CD4-positive, alpha-beta T cell treated with Interferon alpha-2 for 1 hour (primary cell): ENCODE data around the gene DLGAP4.

Experiments
- DNase-seq, 2 donors: peaks; one replicate each; pipeline ENCODE4 v3.0.0-alpha.2; 2020 to 2022

The DLGAP4 gene

GRCh38 chr20:36390719-36391415, 84.7 kb downstream of the DLGAP4 start:
- no peak for DNase-seq

DNA sequence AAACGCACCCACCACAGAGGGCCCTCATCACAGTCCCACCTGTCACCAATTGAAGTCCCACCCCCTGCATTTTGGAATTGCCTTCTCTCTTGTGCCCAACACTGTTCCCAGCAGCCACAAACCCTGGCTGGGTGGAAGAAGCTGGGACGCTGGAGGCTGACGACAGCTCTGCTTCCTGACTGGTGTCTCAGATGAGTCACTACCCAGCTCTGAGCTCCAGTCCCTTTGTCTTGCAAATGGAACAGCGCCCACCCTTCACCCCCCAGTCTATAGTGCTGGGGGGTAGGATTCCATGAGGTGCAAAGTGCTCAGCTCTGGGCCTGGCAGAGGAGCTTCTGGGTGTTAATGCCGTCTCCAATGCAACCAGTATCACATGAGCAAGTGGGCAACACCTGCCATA, 85.3 kb downstream of the DLGAP4 start:
- no peak for DNase-seq

DNA sequence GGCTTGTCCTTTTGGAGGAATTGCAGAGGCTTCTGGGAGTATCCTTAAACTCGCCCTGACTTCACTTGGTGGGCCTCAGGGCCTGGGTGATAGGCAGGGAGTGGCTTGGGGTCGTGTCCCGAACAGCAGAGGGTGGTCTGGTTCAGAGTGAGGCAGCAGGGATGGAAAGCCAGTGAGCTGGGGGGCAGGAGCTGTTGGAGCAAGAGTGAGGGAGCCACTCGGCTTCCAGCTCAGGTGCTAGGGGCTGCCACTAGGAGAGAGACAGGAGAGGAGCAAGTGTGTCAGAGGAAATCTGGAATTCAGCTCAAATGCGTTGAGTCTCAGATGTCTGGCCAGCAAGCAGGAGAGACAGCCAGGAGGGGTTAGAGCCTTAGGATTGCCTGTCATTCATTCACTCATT, 85.8 kb downstream of the DLGAP4 start:
- no peak for DNase-seq

DNA sequence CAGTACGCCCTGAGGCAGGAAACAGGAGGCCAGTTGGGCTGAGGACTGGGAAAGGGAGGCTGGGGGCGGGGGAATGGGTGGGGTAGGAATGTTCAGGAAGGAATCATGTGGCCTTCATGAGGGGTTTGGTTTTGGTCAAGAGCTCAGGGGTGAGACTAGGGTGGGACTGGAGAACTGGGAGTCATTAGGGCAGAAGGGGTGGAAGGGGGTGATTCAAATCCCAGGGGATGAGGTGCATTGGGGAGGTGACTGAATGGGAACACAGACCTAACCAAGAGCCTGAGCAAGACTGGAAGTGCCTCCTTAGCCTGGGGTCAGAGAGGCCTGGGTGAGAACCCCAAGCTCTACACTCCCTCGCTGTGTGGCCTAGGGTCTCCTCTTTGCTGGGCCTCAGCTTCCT, 86.8 kb downstream of the DLGAP4 start:
- DNase-seq = no peak

- no peak for DNase-seq
Measured at GRCh38 chr20:36394340-36394965, 88.3 kb downstream of the DLGAP4 start.

DNA sequence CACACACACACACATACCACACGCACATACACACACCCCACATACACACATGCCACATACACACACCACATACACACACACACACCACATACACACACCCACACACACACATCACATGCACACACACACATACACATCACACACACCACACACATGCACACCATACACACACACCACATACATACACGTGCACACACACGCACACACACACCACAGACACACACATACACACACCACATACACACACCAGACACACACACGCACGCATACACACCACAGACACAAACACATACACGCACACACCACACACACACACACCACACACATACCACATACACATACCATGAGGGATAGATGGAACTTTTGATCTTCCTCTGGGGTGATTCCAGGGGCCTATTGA, 90.2 kb downstream of the DLGAP4 start:
- DNase-seq = no peak

- no peak for DNase-seq
Measured at GRCh38 chr20:36396847-36397630, 90.9 kb downstream of the DLGAP4 start.

- DNase-seq = no peak
Measured at GRCh38 chr20:36398515-36398914, 92.4 kb downstream of the DLGAP4 start.

GRCh38 chr20:36399147-36399968, 93.2 kb downstream of the DLGAP4 start:
- DNase-seq = peak in 1 of 2 donors; percentile 24

DNA sequence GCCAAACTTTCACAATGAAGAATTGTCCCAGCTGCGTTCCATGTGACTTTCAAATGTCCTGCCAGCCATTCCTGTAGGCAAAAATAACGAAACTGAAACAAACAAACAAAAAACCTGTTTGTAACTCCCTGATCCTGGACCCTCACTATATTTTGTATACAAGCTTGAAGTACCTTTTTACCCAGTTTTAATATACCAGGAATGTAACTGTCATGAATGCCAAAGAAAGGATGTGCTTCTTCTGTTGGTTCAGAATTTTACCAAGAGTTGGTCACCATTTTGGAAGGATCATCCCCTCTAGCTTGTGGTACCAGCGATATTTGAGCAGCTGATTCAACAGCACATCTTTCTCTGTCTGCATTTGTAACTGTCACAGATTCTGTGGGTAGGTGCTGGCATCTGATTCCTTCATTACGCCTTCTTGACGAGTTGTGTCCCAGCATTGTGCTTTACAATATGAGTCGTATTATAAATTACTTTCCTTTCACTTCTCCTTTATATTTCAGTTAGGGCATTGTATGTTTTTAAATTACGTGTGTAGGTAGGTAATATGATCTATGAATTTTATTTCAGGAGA, 93.9 kb downstream of the DLGAP4 start:
- DNase-seq = no peak

DNA sequence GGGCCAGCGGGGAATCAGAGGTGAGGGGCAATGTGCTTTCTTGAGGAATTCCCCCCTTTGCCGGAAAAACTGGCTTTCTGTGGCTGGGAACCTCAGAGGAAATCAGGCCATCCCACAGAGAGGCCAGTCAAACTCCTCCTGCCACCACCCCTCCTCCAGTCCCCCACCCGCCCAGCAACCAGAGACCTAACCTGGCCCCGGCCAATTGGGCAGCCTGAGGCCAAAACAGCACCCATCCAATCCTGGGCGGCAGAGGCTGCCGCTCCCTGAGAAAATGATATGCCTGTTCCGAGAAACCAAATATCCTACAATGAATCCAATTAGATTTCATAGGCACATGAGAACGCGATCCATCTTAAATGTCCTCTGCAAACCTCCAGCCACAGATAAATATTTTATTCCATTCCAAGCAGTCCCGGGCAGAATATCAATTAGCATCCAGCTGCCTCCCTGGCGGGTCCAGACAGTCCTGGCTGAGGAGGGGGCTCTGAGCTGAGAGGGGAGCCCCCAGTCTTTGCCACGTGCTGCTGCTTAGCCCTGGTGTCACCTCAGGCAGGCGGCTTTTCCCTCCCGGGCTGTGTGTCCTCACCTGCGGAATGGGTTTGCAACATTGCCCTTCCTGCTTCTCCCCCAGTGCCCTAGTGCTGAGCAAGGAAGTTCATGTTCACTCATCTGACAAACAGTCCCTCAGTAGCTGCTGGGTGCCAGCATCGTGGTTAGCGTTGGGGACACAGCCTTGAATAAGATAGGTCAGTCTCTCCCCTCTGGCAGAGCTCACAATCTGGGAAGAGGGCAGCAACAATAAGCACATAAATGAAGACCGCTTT, 95.0 kb downstream of the DLGAP4 start:
- no peak for DNase-seq

DNA sequence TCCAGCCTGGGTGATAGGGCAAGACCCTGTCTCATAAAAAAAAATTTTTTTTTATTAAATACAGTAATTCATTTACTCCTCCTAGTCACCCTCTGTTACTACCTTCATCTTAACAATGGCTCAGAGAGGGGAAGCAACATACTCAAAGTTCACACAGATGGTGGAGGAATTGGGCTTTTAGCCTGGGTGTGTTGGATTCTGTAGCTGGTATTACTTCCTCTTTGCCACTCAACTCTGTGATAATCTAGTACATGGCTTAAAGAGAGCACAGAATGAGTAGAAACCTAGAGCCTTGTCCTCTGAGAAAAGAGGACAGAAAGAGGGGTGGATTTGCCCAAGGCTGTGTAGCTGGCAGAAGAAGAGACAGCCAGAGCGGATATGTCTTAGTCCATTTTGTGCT, 96.6 kb downstream of the DLGAP4 start:
- DNase-seq = no peak

DNA sequence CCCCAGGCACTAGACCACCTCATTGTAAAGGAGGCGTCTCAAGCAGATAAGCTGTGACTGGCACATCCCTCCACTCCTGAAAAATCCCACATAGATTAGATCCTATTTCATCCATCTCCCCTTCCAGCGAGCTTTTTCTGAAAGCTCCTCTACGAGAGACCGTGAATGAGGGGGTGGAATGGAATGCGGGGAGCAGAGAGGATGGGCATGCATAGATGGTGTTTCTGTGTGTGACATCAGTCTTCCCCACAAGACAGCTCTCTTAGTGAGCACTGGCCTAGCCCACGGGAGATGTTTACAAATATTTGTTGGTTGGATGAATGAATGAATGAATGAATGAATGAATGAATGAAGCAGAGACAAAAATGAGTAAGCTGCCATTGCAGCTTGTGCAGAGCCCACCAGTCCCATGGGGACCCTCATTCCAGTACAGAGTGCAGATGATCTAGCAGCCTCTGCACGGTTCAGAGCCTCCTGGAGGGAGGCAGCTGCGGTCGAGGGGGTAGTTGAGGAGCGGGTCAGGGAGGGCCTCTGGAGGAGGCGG, 98.4 kb downstream of the DLGAP4 start:
- no peak for DNase-seq

DNA sequence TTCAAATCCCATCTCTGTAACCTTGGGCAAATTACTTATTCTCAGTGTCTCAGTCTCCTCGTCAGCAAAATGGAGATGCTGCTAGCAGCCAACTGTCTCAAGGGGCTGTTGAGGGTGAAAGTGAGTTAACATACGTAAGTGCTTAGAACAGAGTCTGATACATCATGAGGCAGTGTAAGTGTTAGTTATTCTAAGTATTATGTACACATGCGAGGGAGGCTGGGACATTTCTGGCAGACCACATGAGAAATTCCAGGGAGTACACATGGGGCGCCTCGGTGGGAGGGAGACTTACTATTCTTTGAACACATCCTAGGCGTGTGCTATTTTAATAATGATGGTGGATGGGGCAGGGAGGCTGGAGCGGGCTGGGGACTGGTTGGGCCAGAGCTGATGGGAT, 99.1 kb downstream of the DLGAP4 start:
- no peak for DNase-seq

DNA sequence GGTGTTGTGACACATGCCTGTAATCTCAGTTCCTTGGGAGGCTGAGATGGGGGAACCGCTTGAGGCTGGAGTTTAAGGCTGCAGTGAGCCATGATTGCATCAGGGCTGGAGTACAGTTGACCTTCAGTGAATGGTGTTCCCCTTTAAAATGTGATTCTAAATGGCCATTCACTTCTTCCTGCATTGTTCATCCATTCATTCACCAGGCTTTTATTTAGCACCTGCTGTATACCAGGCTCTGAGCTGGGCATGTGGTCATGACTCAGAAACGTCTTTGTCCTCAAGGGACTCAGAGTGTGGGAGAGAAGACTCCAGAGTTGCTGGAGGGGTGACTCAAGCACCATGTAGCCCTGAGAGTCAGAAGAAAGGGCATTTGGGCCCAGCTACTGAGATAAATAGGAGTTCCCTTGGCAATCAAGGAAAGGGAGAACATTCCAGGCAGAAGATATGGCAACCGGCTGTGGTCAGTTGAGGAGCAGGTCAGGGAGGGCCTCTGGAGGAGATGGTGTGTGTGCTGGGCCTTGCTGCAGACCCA, 101.1 kb downstream of the DLGAP4 start:
- DNase-seq = no peak

GRCh38 chr20:36408219-36408618, 102.1 kb downstream of the DLGAP4 start:
- no peak for DNase-seq

DNA sequence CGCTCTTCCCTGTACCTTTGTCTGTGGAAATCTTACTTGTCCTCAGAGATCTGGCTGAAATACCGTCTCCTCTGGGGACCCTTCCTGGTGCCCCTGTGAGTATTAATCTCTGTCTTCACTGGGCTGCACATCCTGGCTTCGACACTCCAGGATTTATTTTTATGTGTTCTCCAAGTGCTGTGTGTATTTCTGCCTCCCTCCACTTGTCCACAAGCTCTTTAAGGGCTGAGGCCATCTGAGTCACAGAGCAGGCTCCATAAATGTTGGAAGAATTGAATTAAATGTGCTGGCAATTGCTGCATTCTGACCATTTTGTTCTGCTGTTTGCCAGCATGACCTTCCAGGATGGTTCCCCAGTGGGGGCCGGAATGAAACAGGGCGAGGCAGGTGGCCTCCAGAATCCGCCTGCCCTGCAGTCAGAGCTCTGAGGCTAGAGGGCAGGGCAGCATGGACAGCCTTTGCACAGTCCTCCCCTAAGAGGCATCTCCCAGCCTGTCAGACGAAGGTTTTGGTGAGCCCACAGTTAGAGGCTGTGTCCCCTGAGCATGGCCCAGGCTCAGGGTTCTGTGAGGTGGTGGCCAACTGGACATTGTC, 105.8 kb downstream of the DLGAP4 start:
- no peak for DNase-seq

GRCh38 chr20:36415475-36416002, 109.4 kb downstream of the DLGAP4 start:
- no peak for DNase-seq

- no peak for DNase-seq
Measured at GRCh38 chr20:36418711-36419110, 112.6 kb downstream of the DLGAP4 start.

- DNase-seq = no peak
Measured at GRCh38 chr20:36421641-36422040, 115.5 kb downstream of the DLGAP4 start.

DNA sequence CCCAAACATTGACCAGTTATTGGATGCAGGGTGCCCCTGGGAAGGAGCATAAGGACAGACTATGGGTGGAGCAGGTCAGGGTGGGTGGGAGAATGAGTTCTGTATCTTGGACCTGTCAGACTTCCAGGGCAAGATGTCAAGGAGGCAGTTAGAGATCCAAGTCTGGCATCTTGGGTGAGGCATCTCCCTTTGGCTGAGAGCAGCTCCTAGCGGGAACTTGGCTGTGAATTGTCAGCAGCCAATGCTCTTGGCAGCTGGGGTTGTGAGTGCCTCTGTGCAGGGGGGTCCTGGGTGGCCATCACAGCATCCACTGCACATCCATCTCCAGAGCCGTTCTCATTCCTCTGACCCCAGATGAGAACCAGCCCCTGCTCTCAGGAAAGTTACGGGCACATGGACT, 118.2 kb downstream of the DLGAP4 start:
- no peak for DNase-seq
